Measurements from ENCODE around the gene GZMB. TPM values are rescaled to one million over a fixed set of nuclear protein-coding genes. Genes with fewer than 3 reads are reported as not detected.

The GZMB gene
- total RNA-seq, 1 experiment from 2014 or later = not detected

Other genes starting within 250 kb of the GZMB start
- 8.6 and 17.3 TPM in 2 replicates for gene NYNRIN, start 235.2 kb downstream of the GZMB start, total RNA-seq (2021)
- gene CBLN3, start 204.5 kb downstream of the GZMB start, total RNA-seq (2021) = 0.80 and 1.4 TPM in 2 replicates
- gene KHNYN, start 204.2 kb downstream of the GZMB start, total RNA-seq (2021) = 32.7 and 40.3 TPM in 2 replicates
- 49.1 and 52.1 TPM in 2 replicates for gene SDR39U1, start 191.4 kb downstream of the GZMB start, total RNA-seq (2021)
- not detected in 2 replicates for gene CMA1, start 125.9 kb downstream of the GZMB start, total RNA-seq (2021)
- gene CTSG, start 57.9 kb downstream of the GZMB start, total RNA-seq (2021) = not detected in 2 replicates
- not detected in 2 replicates for gene GZMH, start 24.5 kb downstream of the GZMB start, total RNA-seq (2021)